ENCODE measurements around the gene ANKRD34A. TPM values are rescaled to one million over a fixed set of nuclear protein-coding genes. Genes with fewer than 3 reads are reported as not detected.

ANKRD34A gene
- total RNA-seq (1 to 10 TPM in 6 of 10 donors, under 1 TPM in 4; 0.66 to 1.5 (median 1.0) TPM), polyA plus RNA-seq (1 to 10 TPM in 1 of 2 donors, under 1 TPM in 1; 0.88 to 1.7 TPM)
- long read RNA-seq, donor 1 = 0 reads
- long read RNA-seq, donor 2 = 0 reads
- long read RNA-seq, donor 3, partial matches to known transcripts = 0 of 2 reads
- long read RNA-seq, donor 3, other reads (novel, unspliced or antisense) = 2 of 2 reads

DNA sequence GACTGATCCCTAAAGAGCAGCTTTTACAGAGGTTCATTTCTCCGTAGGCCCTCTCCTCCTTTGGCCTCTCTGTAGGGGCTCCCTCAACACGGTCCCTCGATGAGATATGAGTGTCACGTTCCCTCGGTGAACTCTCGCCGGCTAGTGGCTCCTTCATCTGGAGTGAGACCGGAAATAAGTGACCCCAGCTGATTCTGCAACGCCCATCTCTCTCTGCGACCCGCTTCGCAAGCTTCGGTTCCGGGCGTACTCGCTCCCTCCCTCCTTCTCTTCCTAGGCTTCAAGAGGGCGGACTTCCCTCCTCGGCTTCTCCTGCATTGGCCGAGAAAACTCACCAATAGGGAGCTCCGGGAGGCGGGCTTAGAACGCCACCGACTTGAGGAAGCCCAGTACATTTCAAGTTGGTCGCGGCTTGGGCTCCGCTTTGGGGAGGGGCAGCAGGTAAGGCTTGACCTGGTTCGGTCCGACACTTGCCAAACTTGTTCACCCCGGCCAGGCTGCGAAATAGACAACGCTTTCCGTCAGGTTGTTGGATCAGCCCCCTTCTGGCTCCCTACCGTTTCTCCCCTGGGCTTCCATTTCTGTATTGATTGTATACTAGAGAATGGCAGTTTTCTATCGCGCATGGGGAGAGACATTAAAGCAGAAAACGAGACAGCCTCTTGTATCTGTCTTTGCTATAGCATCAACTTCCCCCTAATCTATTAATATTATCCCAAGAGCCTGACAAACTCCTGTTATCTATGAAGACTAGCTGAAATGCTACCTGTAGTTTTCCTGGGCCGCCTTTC is at the start of gene ANKRD34A, which contains the start of gene POLR3GL:
ANKRD34A (minus strand) TSS at position 248 of the 791 bp plus-strand sequence. CDS start 2,816 bp downstream, outside the sequence.
POLR3GL (plus strand) TSS at position 363 of the 791 bp plus-strand sequence. CDS start 10,176 bp downstream, outside the sequence.
- peaks cover 0 to 14% (median 6%) of the 10 kb centered on the region in 11 donors for H3K9me3 ChIP-seq
- intact Hi-C loops (cut with DNase I) = loop anchor here in 4 of 10 donors (5.0 kb wide), 2 partner anchors 37 to 117 kb away; partner anchors contain the start of genes RBM8A (in 3 of the 4) and NUDT17 (in 1 of the 4)
- H3K27me3 ChIP-seq = peaks cover 0 to 9% (median 0%) of the 10 kb centered on the region in 7 donors
- peaks cover 0 to 10% (median 0%) of the 10 kb centered on the region in 9 donors for H3K36me3 ChIP-seq
- ATAC-seq (peak; percentile 79 to 90 (median 85)), DNase-seq (peak; percentile 93 to 98)
- peak within 1 kb of the TSS; percentile 50 to 74 (median 65) for H3K4me3 ChIP-seq
- WGBS, 2 donors = 1% methylated on average over 37 of the region's 37 CpGs
- TF ChIP-seq, protein P1, sequence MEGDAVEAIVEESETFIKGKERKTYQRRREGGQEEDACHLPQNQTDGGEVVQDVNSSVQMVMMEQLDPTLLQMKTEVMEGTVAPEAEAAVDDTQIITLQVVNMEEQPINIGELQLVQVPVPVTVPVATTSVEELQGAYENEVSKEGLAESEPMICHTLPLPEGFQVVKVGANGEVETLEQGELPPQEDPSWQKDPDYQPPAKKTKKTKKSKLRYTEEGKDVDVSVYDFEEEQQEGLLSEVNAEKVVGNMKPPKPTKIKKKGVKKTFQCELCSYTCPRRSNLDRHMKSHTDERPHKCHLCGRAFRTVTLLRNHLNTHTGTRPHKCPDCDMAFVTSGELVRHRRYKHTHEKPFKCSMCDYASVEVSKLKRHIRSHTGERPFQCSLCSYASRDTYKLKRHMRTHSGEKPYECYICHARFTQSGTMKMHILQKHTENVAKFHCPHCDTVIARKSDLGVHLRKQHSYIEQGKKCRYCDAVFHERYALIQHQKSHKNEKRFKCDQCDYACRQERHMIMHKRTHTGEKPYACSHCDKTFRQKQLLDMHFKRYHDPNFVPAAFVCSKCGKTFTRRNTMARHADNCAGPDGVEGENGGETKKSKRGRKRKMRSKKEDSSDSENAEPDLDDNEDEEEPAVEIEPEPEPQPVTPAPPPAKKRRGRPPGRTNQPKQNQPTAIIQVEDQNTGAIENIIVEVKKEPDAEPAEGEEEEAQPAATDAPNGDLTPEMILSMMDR (IDR thresholded peaks at IDR 0.05) = no peak
- peaks cover 14 to 56% (median 49%) of the 10 kb centered on the region in 9 donors for H3K4me1 ChIP-seq
- peak within 1 kb of the TSS; percentile 62 to 96 (median 91) for H3K27ac ChIP-seq

DNA sequence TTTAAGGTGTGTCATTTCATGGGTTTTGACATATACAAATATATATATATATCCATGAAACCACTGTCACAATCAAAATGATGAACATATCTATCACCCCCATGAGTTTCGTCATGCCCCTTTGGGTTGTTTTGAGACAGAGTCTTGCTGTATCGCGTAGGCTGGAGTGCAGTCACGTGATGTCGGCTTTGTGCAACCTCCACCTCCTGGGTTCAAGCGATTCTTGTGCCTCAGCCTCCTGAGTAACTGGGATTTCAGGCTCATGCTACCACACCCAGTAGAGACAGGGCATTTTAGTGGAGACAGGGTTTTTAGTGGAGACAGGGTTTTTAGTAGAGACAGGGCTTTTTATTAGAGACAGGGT is 49.2 kb upstream of the ANKRD34A start:
- no peak overlapping the region for H3K4me3 ChIP-seq
- H3K36me3 ChIP-seq = peaks cover 0 to 7% (median 0%) of the 10 kb centered on the region in 9 donors
- H3K4me1 ChIP-seq = peaks cover 0 to 27% (median 14%) of the 10 kb centered on the region in 9 donors
- H3K9me3 ChIP-seq = no peaks in the 10 kb centered on the region
- intact Hi-C loops (cut with DNase I) = loop anchor here (1.0 to 10.0 kb wide), 6 partner anchors 36 to 169 kb away; partner anchors contain the start of gene NUDT17 (in 9 of the 10)
- WGBS, 2 donors = 77 to 87% methylated on average over 6 of the region's 6 CpGs
- TF ChIP-seq, protein P1 (IDR thresholded peaks at IDR 0.05) = no peak
- H3K27ac ChIP-seq = no peak overlapping the region
- peaks cover 0 to 9% (median 0%) of the 10 kb centered on the region in 7 donors for H3K27me3 ChIP-seq
- DNase-seq (no peak), ATAC-seq (no peak)

DNA sequence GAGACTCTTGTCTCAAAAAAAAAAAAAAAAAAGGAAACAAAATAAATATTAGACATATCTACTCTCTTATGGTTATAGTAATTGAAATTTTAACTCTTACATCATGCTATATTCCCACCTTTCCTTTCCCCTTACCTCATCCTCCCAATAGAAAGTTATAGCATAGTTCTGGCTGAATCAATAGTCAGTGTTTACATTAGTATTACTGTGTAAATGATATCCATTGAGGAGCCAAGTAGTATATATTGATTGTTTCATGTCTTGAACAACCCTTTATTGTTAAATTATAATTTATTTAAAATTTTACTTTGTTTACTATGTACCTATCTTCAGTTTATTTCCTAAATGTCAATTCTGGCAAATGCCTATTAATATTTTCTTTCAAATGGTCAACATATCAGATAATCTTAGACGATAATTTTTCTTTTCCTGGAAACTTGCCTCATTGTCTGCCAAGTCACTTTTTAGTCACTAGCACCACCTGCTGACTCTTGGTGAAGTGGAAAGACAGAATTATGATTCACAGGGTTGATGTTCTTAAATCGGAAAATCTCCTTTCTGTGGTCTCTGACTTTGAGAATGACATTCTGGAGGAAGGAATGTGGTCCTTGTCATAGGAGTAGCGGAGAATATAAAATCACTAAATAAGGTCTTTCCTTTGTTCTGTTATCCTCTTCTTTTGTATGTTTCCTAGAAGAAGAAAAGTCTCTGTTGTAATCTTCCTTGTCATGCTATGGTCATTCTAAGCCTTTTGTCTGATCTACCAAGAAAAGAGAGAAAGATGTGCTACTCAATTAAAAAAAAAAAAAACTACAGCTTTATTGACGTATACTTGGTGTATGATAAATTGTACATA is 48.6 kb upstream of the ANKRD34A start:
- intact Hi-C loops (cut with DNase I) = loop anchor here (1.0 to 10.0 kb wide), 7 partner anchors 36 to 168 kb away; partner anchors contain the start of gene NUDT17 (in 9 of the 10)
- TF ChIP-seq, protein P1 (IDR thresholded peaks at IDR 0.05) = peak; percentile 53 to 93 (median 81)
- ATAC-seq = peak in 4 of 8 donors; percentile 40 to 59 (median 45)

More for the DNA sequence above, 48.6 kb upstream of the ANKRD34A start:
- no peak overlapping the region for H3K4me3 ChIP-seq
- peaks cover 0 to 2% (median 0%) of the 10 kb centered on the region in 7 donors for H3K27me3 ChIP-seq
- DNase-seq = peak in 1 of 2 donors; percentile 60
- H3K9me3 ChIP-seq = no peaks in the 10 kb centered on the region
- 4 to 12% methylated on average over 4 of the region's 4 CpGs for WGBS, 2 donors
- H3K36me3 ChIP-seq = peaks cover 0 to under 1% (median 0%) of the 10 kb centered on the region in 9 donors
- peaks cover 0 to 28% (median 14%) of the 10 kb centered on the region in 9 donors for H3K4me1 ChIP-seq
- H3K27ac ChIP-seq = no peak overlapping the region

All from heart right ventricle (tissue), 16 donors.